Measurements from ENCODE around the gene COL11A1. TPM values are rescaled to one million over a fixed set of nuclear protein-coding genes. Genes with fewer than 3 reads are reported as not detected.
"Not testable (repeated sequence)": the region's sequence is repeated elsewhere in the genome, so short reads cannot be mapped to it uniquely, and the experiment has no call there.

COL11A1 gene
- total and polyA plus RNA-seq, 4 donors = 63.1 to 195 (median 122) TPM

DNA sequence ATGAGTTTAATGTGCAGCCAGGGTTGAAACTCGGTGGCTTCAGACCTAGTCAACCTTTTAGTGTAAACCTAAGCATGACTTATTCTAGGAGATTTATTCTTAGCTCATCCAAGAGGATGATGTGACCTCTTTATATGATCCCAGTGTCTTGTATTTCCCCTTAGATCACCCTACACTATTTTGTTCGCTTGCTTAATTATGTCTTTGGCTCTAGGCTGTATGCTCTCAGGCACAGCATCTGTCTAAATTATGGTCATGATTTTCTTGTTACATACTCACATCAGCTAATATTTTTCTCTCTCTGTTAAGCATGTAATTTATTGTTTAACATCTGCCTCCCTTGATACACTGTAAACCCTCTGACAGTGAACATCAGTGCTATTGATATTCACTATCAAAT, 19.1 kb downstream of the COL11A1 start:
- Histone ChIP-seq H3K9me3 (ENCODE audit: control insufficient read depth, insufficient read depth, low read length) (no peaks in the 10 kb centered on the region), H3K4me1 (ENCODE audit: control insufficient read depth, insufficient read depth, low read length) (no peaks in the 10 kb centered on the region), H3K27ac (ENCODE audit: low read depth, low read length) (no peak overlapping the region), H3K36me3 (ENCODE audit: control insufficient read depth, insufficient read depth, low read length) (no peaks in the 10 kb centered on the region), H3K27me3 (ENCODE audit: control insufficient read depth, insufficient read depth, low read length) (no peaks in the 10 kb centered on the region), H3K4me3 (ENCODE audit: low read depth, low read length) (no peak overlapping the region)
- WGBS (ENCODE audit: insufficient coverage) = no CpG with 5 or more reads among the region's 2 CpGs
- no peak for DNase-seq (ENCODE audit: low read depth in 4 of 6, low spot score in 6 of 6)

DNA sequence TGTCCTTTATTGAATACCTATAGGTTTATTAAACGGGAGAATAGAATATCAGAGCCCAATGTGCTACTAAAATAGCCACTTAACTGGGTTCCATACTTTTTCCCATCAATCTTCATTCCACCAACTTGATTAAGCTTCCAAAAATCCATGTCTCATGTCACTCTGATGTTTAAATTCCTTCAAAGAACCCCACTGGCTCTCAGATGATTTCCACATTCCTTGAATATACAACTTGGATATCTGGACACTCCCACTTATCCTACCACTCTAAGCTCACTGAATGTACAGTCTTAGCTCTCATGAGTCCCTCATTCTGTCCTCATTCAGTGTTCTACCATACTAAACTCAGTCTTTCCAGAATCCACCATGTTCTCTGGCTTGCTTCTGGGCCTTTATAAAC, 21.1 kb downstream of the COL11A1 start:
- Histone ChIP-seq H3K9me3 (ENCODE audit: control insufficient read depth, insufficient read depth, low read length) (no peaks in the 10 kb centered on the region), H3K36me3 (ENCODE audit: control insufficient read depth, insufficient read depth, low read length) (no peaks in the 10 kb centered on the region), H3K27me3 (ENCODE audit: control insufficient read depth, insufficient read depth, low read length) (no peaks in the 10 kb centered on the region), H3K4me1 (ENCODE audit: control insufficient read depth, insufficient read depth, low read length) (no peaks in the 10 kb centered on the region), H3K27ac (ENCODE audit: low read depth, low read length) (no peak overlapping the region), H3K4me3 (ENCODE audit: low read depth, low read length) (no peak overlapping the region)
- DNase-seq (ENCODE audit: low read depth in 4 of 6, low spot score in 6 of 6) = no peak
- WGBS (ENCODE audit: insufficient coverage) = no CpG with 5 or more reads among the region's 1 CpG

DNA sequence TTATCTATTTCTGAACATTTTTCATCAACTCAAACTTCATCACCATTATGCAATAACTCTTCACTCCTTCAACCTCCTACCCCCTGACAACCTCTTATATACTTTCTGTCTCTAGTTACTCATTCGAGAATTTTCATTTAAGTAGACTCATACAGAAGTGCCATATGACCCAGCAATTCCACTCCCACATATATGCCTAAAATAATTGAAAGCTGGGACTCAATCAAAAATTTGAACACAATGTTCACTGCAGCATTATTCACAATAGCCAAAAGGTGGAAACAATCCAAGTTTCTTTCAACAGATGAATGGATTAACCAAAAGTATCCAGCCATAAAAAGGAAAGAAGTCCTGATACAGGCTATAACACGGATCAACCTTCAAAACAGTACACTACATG, 24.1 kb downstream of the COL11A1 start:
- 0% methylated on average over 1 of the region's 2 CpGs for WGBS (ENCODE audit: insufficient coverage)
- H3K36me3 ChIP-seq (ENCODE audit: control insufficient read depth, insufficient read depth, low read length) = no peaks in the 10 kb centered on the region
- H3K4me1 ChIP-seq (ENCODE audit: control insufficient read depth, insufficient read depth, low read length) = no peaks in the 10 kb centered on the region
- no peak overlapping the region for H3K4me3 ChIP-seq (ENCODE audit: low read depth, low read length)
- H3K9me3 ChIP-seq (ENCODE audit: control insufficient read depth, insufficient read depth, low read length) = no peaks in the 10 kb centered on the region
- no peak overlapping the region for H3K27ac ChIP-seq (ENCODE audit: low read depth, low read length)
- no peak for DNase-seq (ENCODE audit: low read depth in 4 of 6, low spot score in 6 of 6)
- no peaks in the 10 kb centered on the region for H3K27me3 ChIP-seq (ENCODE audit: control insufficient read depth, insufficient read depth, low read length)

DNA sequence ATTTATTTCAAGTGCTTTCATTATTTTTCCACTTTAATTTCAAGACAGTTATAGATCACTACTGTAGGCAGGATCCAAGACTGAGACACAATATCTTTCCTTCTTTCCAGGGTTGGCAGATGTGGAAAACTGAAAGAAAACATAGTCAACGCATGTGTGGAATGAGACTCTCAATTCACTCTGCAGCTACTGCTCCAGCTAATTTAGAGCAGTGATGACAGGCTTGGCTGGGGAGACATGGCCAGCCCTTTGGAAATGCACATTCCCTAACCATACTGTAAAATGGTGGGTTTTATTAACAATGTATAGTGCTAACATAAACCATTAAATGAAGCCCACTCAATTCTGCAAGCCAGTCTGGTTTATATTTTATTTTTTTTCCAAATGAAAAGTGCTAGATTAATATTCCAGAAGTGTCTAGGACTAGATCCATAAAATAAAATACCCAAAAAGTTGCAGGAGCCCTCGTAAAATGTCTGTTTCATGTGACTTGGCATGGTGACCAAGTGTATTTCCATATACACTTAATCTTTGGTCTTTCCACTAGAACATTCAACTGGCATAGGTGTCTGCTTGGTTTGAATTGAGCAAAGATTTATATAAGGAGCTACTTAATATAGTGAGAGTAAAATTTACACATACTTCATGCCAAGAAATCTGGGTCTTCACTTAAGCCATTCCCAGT, 32.9 kb downstream of the COL11A1 start:
- Histone ChIP-seq H3K9me3 (ENCODE audit: control insufficient read depth, insufficient read depth, low read length) (no peaks in the 10 kb centered on the region), H3K27me3 (ENCODE audit: control insufficient read depth, insufficient read depth, low read length) (no peaks in the 10 kb centered on the region), H3K4me1 (ENCODE audit: control insufficient read depth, insufficient read depth, low read length) (no peaks in the 10 kb centered on the region), H3K4me3 (ENCODE audit: low read depth, low read length) (no peak overlapping the region), H3K36me3 (ENCODE audit: control insufficient read depth, insufficient read depth, low read length) (no peaks in the 10 kb centered on the region), H3K27ac (ENCODE audit: low read depth, low read length) (no peak overlapping the region)
- WGBS (ENCODE audit: insufficient coverage) = no CpG with 5 or more reads among the region's 2 CpGs
- peak in 2 of 6 donors; percentile 1 to 29 for DNase-seq (ENCODE audit: low read depth in 4 of 6, low spot score in 6 of 6)

DNA sequence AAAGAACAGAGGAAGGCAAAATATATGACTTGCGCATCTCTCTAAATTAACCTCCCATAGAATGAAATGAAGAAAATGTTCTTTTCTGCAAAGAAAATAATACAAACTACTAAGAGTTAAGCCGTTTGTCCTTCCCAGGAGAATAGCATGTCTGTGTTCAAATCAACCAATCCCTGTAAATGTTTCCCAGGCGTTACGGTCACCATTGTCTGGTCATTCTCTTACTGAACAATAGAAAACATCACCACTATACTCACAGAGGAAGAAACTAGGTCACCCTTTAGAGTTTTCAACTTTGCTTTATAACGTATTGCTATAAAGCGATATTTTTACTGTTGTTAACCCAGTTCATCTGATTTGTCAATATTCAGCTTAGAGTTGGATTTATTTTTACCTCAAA, 34.1 kb downstream of the COL11A1 start:
- Histone ChIP-seq H3K27me3 (ENCODE audit: control insufficient read depth, insufficient read depth, low read length) (no peaks in the 10 kb centered on the region), H3K4me3 (ENCODE audit: low read depth, low read length) (no peak overlapping the region), H3K27ac (ENCODE audit: low read depth, low read length) (no peak overlapping the region), H3K9me3 (ENCODE audit: control insufficient read depth, insufficient read depth, low read length) (no peaks in the 10 kb centered on the region), H3K36me3 (ENCODE audit: control insufficient read depth, insufficient read depth, low read length) (no peaks in the 10 kb centered on the region), H3K4me1 (ENCODE audit: control insufficient read depth, insufficient read depth, low read length) (no peaks in the 10 kb centered on the region)
- peak in 1 of 6 donors; percentile 2 for DNase-seq (ENCODE audit: low read depth in 4 of 6, low spot score in 6 of 6)
- WGBS (ENCODE audit: insufficient coverage) = 47% methylated on average over 2 of the region's 6 CpGs

DNA sequence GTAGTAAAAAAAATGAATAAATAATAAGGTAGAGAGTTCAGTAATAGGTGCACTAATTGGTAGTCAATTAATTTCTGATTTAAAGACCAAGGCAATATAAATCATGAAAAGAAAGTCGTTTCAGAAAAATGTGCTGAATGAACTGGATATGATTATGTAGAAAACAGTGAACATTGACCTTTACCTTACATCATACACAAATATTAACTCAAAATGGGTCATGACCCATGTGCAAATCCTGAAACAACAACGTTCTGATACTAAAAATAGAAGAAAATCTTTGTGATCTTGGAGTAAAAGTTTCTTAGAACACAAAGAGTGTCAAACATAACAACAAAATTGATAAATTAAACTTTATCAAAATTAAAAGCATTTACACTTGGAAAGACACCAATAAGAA, 39.1 kb downstream of the COL11A1 start:
- Histone ChIP-seq H3K4me1 (ENCODE audit: control insufficient read depth, insufficient read depth, low read length) (no peaks in the 10 kb centered on the region), H3K36me3 (ENCODE audit: control insufficient read depth, insufficient read depth, low read length) (no peaks in the 10 kb centered on the region), H3K27me3 (ENCODE audit: control insufficient read depth, insufficient read depth, low read length) (no peaks in the 10 kb centered on the region), H3K4me3 (ENCODE audit: low read depth, low read length) (no peak overlapping the region), H3K27ac (ENCODE audit: low read depth, low read length) (no peak overlapping the region), H3K9me3 (ENCODE audit: control insufficient read depth, insufficient read depth, low read length) (no peaks in the 10 kb centered on the region)
- no CpG with 5 or more reads among the region's 2 CpGs for WGBS (ENCODE audit: insufficient coverage)
- no peak for DNase-seq (ENCODE audit: low read depth in 4 of 6, low spot score in 6 of 6)

DNA sequence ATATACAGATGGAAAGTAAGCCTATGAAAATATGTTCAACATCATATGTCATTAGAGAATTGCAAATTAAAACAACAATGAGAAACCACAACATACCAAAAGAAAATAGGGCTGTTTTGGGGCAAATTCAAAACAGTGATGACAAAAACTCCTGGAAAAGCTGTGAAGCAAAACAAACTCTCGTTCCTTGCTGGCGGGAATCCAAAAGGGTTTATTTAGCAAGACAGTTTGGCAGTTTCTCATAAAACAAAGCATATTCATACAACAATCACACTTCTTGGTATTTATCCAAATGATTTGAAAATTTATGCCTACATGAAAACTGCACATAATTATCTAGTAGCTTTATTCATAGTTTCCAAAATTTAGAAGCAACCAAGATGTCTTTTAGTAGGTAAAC, 44.4 kb downstream of the COL11A1 start:
- Histone ChIP-seq H3K36me3 (ENCODE audit: control insufficient read depth, insufficient read depth, low read length) (no peaks in the 10 kb centered on the region), H3K27ac (ENCODE audit: low read depth, low read length) (no peak overlapping the region), H3K4me3 (ENCODE audit: low read depth, low read length) (no peak overlapping the region), H3K4me1 (ENCODE audit: control insufficient read depth, insufficient read depth, low read length) (no peaks in the 10 kb centered on the region), H3K27me3 (ENCODE audit: control insufficient read depth, insufficient read depth, low read length) (no peaks in the 10 kb centered on the region), H3K9me3 (ENCODE audit: control insufficient read depth, insufficient read depth, low read length) (no peaks in the 10 kb centered on the region)
- DNase-seq (ENCODE audit: low read depth in 4 of 6, low spot score in 6 of 6) = peak in 1 of 6 donors; percentile 57
- WGBS (ENCODE audit: insufficient coverage) = 80% methylated on average over 1 of the region's 2 CpGs

DNA sequence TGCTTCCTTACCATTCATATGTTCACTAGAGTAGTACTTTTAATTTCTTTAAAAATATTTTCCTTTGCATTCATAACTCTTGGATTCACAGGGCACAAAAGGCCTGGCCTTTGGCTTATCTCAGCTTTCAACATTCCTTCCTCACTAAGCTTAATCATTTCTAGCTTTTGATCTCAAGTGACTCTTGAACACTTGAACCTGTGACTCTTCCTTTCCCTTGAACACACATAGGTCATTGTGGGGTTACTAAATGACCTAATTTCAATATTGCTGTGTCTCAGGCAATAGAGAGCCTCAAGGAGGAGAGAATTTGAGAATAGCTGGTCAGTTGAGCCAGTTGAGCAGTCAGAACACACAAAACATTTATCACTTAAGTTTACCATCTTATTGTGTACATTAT, 49.9 kb downstream of the COL11A1 start:
- Histone ChIP-seq H3K27me3 (ENCODE audit: control insufficient read depth, insufficient read depth, low read length) (no peaks in the 10 kb centered on the region), H3K36me3 (ENCODE audit: control insufficient read depth, insufficient read depth, low read length) (no peaks in the 10 kb centered on the region), H3K4me3 (ENCODE audit: low read depth, low read length) (no peak overlapping the region), H3K27ac (ENCODE audit: low read depth, low read length) (no peak overlapping the region), H3K9me3 (ENCODE audit: control insufficient read depth, insufficient read depth, low read length) (no peaks in the 10 kb centered on the region), H3K4me1 (ENCODE audit: control insufficient read depth, insufficient read depth, low read length) (no peaks in the 10 kb centered on the region)
- DNase-seq (ENCODE audit: low read depth in 4 of 6, low spot score in 6 of 6) = no peak

DNA sequence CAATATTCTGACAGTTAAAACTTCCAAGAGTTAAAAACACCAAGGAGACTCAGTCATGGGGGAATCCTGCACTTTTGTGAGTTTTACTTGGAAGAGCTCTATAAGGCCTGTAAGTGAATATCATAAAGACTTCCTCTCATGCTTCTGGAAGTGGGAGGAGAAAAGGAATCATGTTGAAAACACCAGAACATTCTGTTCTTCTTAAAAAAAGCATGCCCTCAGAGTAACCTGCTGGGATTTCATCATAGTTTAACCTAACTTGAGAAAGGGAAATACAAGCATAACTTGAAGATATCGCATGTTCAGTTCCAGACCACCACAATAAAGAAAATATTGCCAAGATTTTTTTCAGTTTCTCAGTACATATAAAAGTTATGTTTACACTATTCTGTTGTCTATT, 51.9 kb downstream of the COL11A1 start:
- Histone ChIP-seq H3K27me3 (ENCODE audit: control insufficient read depth, insufficient read depth, low read length) (no peaks in the 10 kb centered on the region), H3K4me3 (ENCODE audit: low read depth, low read length) (no peak overlapping the region), H3K36me3 (ENCODE audit: control insufficient read depth, insufficient read depth, low read length) (no peaks in the 10 kb centered on the region), H3K4me1 (ENCODE audit: control insufficient read depth, insufficient read depth, low read length) (no peaks in the 10 kb centered on the region), H3K9me3 (ENCODE audit: control insufficient read depth, insufficient read depth, low read length) (no peaks in the 10 kb centered on the region), H3K27ac (ENCODE audit: low read depth, low read length) (no peak overlapping the region)
- DNase-seq (ENCODE audit: low read depth in 4 of 6, low spot score in 6 of 6) = peak in 1 of 6 donors; percentile 3
- no CpG with 5 or more reads among the region's 1 CpG for WGBS (ENCODE audit: insufficient coverage)

DNA sequence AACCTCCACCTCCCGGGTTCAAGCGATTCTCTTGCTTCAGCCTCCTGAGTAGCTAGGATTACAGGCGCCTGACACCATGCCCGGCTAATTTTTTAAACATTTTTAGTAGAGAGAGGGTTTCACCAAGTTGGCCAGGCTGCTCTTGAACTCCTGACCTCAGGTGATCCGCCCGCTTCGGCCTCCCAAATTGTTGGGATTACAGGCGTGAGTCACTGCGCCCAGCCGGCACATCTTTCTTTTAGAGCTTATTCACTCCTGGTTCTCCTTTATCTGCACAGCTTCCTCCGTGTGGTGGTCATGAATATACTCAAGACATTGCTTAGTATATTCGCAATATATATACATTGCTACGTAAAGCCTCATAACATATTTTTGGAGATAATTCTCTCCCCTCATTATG, 80.2 kb downstream of the COL11A1 start:
- 95% methylated on average over 4 of the region's 13 CpGs for WGBS (ENCODE audit: insufficient coverage)
- not testable (repeated sequence) for H3K4me1 ChIP-seq (ENCODE audit: control insufficient read depth, insufficient read depth, low read length); DNase-seq (ENCODE audit: low read depth in 4 of 6, low spot score in 6 of 6); H3K4me3 ChIP-seq (ENCODE audit: low read depth, low read length); H3K36me3 ChIP-seq (ENCODE audit: control insufficient read depth, insufficient read depth, low read length); H3K27me3 ChIP-seq (ENCODE audit: control insufficient read depth, insufficient read depth, low read length); H3K27ac ChIP-seq (ENCODE audit: low read depth, low read length); H3K9me3 ChIP-seq (ENCODE audit: control insufficient read depth, insufficient read depth, low read length)
